Measurements from ENCODE around the gene UXS1. TPM values are rescaled to one million over a fixed set of nuclear protein-coding genes. Genes with fewer than 3 reads are reported as not detected.
A peak's percentile ranks its signal among the peaks of the same experiment; 100 is the strongest.

Gene UXS1
- total RNA-seq, 4 donors from 2014 or later: 8.0 to 46.9 (median 18.4) TPM

DNA sequence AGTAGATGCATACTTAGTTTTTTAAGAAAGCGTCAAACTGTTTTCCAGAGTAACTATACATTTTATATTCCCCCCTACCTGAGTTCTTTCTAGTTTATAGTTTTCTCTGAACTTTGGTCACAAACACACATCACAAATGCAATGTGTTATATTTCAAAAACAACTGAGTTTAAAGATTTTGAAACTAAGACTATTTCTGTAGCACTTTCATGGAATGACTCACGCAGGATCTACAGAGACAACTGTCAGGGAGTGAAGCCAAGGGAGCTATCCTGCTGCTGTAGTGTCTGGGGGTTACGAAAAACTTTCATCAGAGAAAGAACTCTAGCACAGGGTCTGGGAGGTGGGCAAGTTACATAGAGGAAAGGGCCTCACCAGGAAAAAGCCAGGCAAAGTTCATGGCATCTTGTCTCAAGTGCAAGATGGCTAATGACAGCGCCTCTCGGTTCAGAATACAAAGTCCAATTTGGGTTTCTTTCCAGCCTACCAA, 66.8 kb downstream of the UXS1 start:
- in situ Hi-C loops (cut with MboI; ENCODE audit: low sequenced_read_pairs in 4 of 4): no loop called here
- peak in 1 of 2 donors; percentile 52 for ATAC-seq
- intact Hi-C loops (cut with DNase I; ENCODE audit: low total_unique reads): no loop called here
- H3K27ac ChIP-seq: no peak overlapping the region
- H3K36me3 ChIP-seq: peaks cover 0 to 10% of the 10 kb centered on the region in 2 donors
- H3K4me1 ChIP-seq: peaks cover 0 to 5% of the 10 kb centered on the region in 2 donors
- H3K9me3 ChIP-seq: no peaks in the 10 kb centered on the region
- DNase-seq: no peak
- no peak for TF ChIP-seq POLR2A (IDR thresholded peaks at IDR 0.05)
- TF ChIP-seq, protein P1, sequence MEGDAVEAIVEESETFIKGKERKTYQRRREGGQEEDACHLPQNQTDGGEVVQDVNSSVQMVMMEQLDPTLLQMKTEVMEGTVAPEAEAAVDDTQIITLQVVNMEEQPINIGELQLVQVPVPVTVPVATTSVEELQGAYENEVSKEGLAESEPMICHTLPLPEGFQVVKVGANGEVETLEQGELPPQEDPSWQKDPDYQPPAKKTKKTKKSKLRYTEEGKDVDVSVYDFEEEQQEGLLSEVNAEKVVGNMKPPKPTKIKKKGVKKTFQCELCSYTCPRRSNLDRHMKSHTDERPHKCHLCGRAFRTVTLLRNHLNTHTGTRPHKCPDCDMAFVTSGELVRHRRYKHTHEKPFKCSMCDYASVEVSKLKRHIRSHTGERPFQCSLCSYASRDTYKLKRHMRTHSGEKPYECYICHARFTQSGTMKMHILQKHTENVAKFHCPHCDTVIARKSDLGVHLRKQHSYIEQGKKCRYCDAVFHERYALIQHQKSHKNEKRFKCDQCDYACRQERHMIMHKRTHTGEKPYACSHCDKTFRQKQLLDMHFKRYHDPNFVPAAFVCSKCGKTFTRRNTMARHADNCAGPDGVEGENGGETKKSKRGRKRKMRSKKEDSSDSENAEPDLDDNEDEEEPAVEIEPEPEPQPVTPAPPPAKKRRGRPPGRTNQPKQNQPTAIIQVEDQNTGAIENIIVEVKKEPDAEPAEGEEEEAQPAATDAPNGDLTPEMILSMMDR (IDR thresholded peaks at IDR 0.05 in 4 of 5, conservative IDR thresholded peaks at IDR 0.05 in 1 of 5): no peak
- no peak overlapping the region for H3K4me3 ChIP-seq
- H3K27me3 ChIP-seq: no peaks in the 10 kb centered on the region

DNA sequence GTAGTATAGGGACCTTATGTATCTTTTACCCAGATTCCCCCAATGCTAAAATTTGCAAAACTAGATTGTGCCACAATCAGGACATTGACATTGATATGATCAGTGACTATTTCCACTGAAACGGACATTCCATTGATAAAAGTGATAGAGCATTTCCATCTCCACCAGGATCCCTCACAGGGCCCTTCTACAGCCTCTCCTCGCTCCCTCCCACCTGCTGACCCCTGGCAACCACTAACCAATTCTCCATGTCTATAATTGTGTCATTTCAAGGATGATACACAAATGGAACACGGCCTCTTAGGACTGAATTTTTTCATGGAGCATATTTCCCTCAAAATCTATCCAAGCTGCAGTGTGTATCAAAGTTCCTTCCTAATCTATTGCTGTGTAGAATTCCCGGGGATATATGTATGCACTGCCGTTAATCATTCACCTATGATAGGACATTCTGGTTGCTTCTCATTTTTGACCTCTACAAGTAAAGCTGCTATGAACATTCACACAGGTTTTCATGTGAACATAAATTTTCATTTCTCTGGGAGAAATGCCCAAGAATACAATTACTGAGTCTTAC, 67.3 kb downstream of the UXS1 start:
- intact Hi-C loops (cut with DNase I; ENCODE audit: low total_unique reads): no loop called here
- peaks cover 0 to 15% of the 10 kb centered on the region in 2 donors for H3K36me3 ChIP-seq
- H3K27me3 ChIP-seq: no peaks in the 10 kb centered on the region
- H3K4me1 ChIP-seq: peaks cover 0 to 5% of the 10 kb centered on the region in 2 donors
- DNase-seq (no peak), ATAC-seq (no peak)
- H3K4me3 ChIP-seq: no peak overlapping the region
- no peak overlapping the region for H3K27ac ChIP-seq
- H3K9me3 ChIP-seq: no peaks in the 10 kb centered on the region
- in situ Hi-C loops (cut with MboI; ENCODE audit: low sequenced_read_pairs in 4 of 4): no loop called here
- TF ChIP-seq, protein P1 (IDR thresholded peaks at IDR 0.05 in 4 of 5, conservative IDR thresholded peaks at IDR 0.05 in 1 of 5): no peak
- no peak for TF ChIP-seq POLR2A (IDR thresholded peaks at IDR 0.05)

DNA sequence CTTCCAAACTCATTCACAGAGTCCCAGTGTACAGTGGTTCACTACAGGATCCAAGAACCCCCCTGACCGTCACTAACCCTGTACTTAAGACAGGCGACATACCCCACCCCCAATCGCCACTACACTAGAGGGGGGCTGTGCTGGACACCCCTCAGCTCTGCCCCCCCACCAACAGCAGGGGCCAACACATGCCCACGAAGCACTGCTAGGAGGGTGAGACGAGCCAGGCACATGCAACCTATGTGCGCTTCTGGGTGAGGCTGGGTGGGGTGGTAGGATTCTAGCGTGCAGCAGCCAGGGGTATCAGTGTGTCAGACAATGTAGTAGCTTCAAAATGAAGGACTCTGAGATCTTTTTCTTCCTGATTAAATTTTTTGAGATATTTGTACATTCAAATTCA, 67.8 kb downstream of the UXS1 start:
- TF ChIP-seq, protein P1 (IDR thresholded peaks at IDR 0.05 in 4 of 5, conservative IDR thresholded peaks at IDR 0.05 in 1 of 5): no peak
- TF ChIP-seq POLR2A (IDR thresholded peaks at IDR 0.05): no peak
- Histone ChIP-seq H3K4me3 (no peak overlapping the region), H3K27ac (no peak overlapping the region), H3K27me3 (no peaks in the 10 kb centered on the region), H3K36me3 (peaks cover 0 to 18% of the 10 kb centered on the region in 2 donors), H3K9me3 (no peaks in the 10 kb centered on the region), H3K4me1 (peaks cover 0 to 5% of the 10 kb centered on the region in 2 donors)
- DNase-seq (no peak), ATAC-seq (no peak)
- intact Hi-C loops (cut with DNase I; ENCODE audit: low total_unique reads) (no loop called here), in situ Hi-C loops (cut with MboI; ENCODE audit: low sequenced_read_pairs in 4 of 4) (no loop called here)

DNA sequence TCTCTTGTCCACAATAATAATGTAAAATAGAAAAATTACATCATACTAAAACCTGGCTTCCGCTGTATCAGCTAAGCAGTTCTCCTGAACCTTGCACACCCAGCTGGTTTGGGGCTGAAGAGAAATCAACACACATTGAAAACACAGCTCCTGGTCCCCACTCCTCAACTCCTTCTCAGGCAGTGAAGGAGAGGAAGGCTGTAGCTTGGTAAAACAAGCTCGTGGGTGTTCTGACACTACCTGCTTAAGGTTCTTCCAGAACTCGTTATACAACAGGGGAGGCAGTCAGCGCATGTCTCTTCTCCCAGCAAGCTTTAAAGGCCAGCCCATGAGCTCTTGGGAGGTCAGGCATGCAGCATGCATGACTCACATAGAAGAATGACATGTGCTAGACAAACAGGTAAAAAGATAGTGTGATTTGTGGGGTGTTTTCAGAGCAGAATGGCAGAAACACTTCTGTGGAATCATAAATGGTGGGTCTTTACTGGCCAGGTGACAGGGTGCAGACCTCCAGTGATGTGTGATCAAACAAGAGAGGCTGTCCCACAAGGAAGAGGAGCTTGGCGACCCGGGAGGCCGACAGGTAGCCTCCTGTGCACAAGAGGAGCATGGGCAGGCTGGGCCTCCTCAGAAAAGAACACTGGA, 69.1 kb downstream of the UXS1 start:
- intact Hi-C loops (cut with DNase I; ENCODE audit: low total_unique reads): no loop called here
- Histone ChIP-seq H3K36me3 (peaks cover 0 to 25% of the 10 kb centered on the region in 2 donors), H3K4me3 (no peak overlapping the region), H3K27ac (no peak overlapping the region), H3K9me3 (no peaks in the 10 kb centered on the region), H3K27me3 (no peaks in the 10 kb centered on the region), H3K4me1 (peaks cover 0 to 5% of the 10 kb centered on the region in 2 donors)
- no peak for ATAC-seq
- DNase-seq: no peak
- TF ChIP-seq POLR2A (IDR thresholded peaks at IDR 0.05): no peak
- TF ChIP-seq, protein P1 (IDR thresholded peaks at IDR 0.05 in 4 of 5, conservative IDR thresholded peaks at IDR 0.05 in 1 of 5): no peak
- in situ Hi-C loops (cut with MboI; ENCODE audit: low sequenced_read_pairs in 4 of 4): loop anchor here in 1 of 4 donors (25.0 kb wide), 1 partner anchor 337 kb away; the partner anchor contains the start of gene RGPD3

All from gastrocnemius medialis (tissue), 4 donors.